Erythroblast (primary cell): ENCODE measurements around the gene SENP1.

Source experiments
- GATA1 ChIP-seq: IDR thresholded peaks from 2 replicates; pipeline ENCODE4 v1.6.1; 2011; ENCODE audit warnings: low read depth, mild to moderate bottlenecking, control low read depth, low read length, moderate library complexity
- POLR2A ChIP-seq: IDR thresholded peaks from 2 replicates; pipeline ENCODE4 v1.6.1; 2011; ENCODE audit warnings: mild to moderate bottlenecking, low read length

GRCh38 chr12:48028541-48029431 is 77.1 kb downstream of the SENP1 start:
- TF ChIP-seq POLR2A (no peak), GATA1 (no peak)
